GM19463 (cell line): Measurements from ENCODE around the gene CNKSR2.

Experiments used
- ATAC-seq: cut with Tn5 transposase; IDR thresholded peaks from one replicate; pipeline ENCODE4 v1.9.1; 2021; ENCODE audit warnings: mild to moderate bottlenecking, moderate library complexity; ENCODE audit not compliant: unreplicated experiment

CNKSR2 gene

GRCh38 chrX:21590012-21590776, 216.0 kb downstream of the CNKSR2 start:
- no peak for ATAC-seq

- ATAC-seq, result no peak
These were observed 231.8 kb downstream of the CNKSR2 start for GRCh38 chrX:21606002-21606401.

GRCh38 chrX:21610168-21610567, 235.9 kb downstream of the CNKSR2 start:
- no peak for ATAC-seq

- ATAC-seq, result no peak
These were observed 237.9 kb downstream of the CNKSR2 start for GRCh38 chrX:21612154-21612553.

GRCh38 chrX:21616386-21616785, 242.2 kb downstream of the CNKSR2 start:
- ATAC-seq, result no peak

- ATAC-seq, result no peak
These were observed 246.0 kb downstream of the CNKSR2 start for GRCh38 chrX:21620234-21620633.

- ATAC-seq, result no peak
These were observed 249.7 kb downstream of the CNKSR2 start for GRCh38 chrX:21623778-21624501.

GRCh38 chrX:21632027-21632426, 257.8 kb downstream of the CNKSR2 start:
- ATAC-seq, result no peak

GRCh38 chrX:21638311-21638710, 264.1 kb downstream of the CNKSR2 start:
- ATAC-seq, result no peak

- no peak for ATAC-seq
These were observed 265.6 kb downstream of the CNKSR2 start for GRCh38 chrX:21639775-21640174.

GRCh38 chrX:21645431-21645830, 271.2 kb downstream of the CNKSR2 start:
- ATAC-seq, result no peak

GRCh38 chrX:21645886-21646285, 271.7 kb downstream of the CNKSR2 start:
- no peak for ATAC-seq

- ATAC-seq, result peak; percentile 23
These were observed 281.8 kb downstream of the CNKSR2 start for GRCh38 chrX:21655901-21656586.

- ATAC-seq, result peak; percentile 49
These were observed 282.5 kb downstream of the CNKSR2 start for GRCh38 chrX:21656587-21657317.

- no peak for ATAC-seq
These were observed 283.3 kb downstream of the CNKSR2 start for GRCh38 chrX:21657318-21658151.

- no peak for ATAC-seq
These were observed 284.0 kb downstream of the CNKSR2 start, which contains the start of gene KLHL34 for GRCh38 chrX:21658152-21658737. Gene KLHL34, minus strand, starts transcription at chrX:21658330. Its CDS starts 542 bp downstream, at chrX:21657788.

- ATAC-seq, result no peak
These were observed 284.5 kb downstream of the CNKSR2 start for GRCh38 chrX:21658746-21659145.

GRCh38 chrX:21659320-21659719, 285.1 kb downstream of the CNKSR2 start:
- no peak for ATAC-seq

GRCh38 chrX:21660156-21660555, 285.9 kb downstream of the CNKSR2 start:
- no peak for ATAC-seq

GRCh38 chrX:21661316-21661715, 287.1 kb downstream of the CNKSR2 start:
- no peak for ATAC-seq
